Fibroblast of the aortic adventitia (primary cell): ENCODE data around the gene RAX. TPM values are rescaled to one million over a fixed set of nuclear protein-coding genes. Genes with fewer than 3 reads are reported as not detected.

ENCODE experiments used
- DNase-seq: peaks from one replicate; pipeline ENCODE4 v3.0.0-alpha.2; 2010; ENCODE audit warnings: low read depth
- H3K4me3 ChIP-seq: 2 replicates; pipeline ENCODE4 v1.5.1; 2011; ENCODE audit warnings: low read depth, mild to moderate bottlenecking, control low read depth, low read length, moderate library complexity
- total RNA-seq: library from RNA; depleted of rRNA; stranded (reverse); fragments of >200 nt; gene quantifications from 2 replicates; pipeline ENCODE4 v1.2.3, GENCODE V29; 2012; ENCODE audit warnings: low replicate concordance
- TF ChIP-seq, protein P1 (sequence below): IDR thresholded peaks from 2 replicates; pipeline ENCODE4 v1.5.1; 2011; ENCODE audit warnings: mild to moderate bottlenecking, low read length, control low read depth, inconsistent platforms; ENCODE audit not compliant: insufficient read depth

RAX gene
- not detected in 2 replicates for total RNA-seq

DNA sequence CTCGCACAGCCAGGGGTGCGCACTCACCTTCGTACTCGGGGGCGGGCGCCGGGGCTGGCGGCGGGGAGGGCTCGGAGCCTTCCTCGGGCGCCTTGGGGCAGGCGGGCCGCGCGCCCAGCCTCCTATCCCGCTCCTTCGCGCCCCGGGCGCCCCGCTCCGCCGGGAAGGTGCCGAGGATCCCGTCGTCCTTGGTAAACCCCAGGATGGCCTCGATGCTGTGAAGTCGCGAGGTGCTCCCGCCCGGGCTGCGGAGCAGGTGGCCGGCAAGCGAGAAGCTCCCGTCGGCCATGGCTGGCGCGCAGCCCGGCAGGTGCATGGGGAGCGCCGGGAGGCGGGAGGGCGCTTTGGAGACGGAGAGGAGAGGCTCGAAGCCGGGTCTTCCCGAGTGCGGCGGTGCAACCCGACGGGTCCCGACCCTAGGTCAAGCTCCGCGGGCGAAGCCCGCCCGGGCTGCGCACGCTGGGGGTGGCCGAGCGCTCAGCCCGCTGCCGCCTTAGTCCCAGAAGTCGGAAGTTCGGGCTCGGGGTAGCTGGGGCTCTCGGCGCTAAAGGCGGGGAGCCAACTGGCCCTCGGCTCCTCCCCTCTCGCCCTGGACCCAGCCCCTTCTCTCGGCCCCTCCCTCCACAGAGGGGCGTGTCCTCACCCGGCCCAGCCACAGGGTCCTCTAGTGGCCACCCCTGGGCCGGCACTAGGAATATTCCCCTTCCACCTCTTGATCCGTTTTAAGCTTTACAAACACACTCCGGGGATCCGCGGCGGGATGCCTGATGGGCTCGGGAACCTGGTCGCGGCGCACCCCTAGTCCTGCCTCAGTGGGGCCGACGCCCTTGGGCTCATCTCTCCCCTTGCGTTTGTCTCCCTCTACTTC lies at the start of gene RAX:
Gene RAX, minus strand, starts transcription at position 564 of the 868 bp plus-strand sequence. Its CDS starts 248 bp downstream, at position 316.
- TF ChIP-seq, protein P1, sequence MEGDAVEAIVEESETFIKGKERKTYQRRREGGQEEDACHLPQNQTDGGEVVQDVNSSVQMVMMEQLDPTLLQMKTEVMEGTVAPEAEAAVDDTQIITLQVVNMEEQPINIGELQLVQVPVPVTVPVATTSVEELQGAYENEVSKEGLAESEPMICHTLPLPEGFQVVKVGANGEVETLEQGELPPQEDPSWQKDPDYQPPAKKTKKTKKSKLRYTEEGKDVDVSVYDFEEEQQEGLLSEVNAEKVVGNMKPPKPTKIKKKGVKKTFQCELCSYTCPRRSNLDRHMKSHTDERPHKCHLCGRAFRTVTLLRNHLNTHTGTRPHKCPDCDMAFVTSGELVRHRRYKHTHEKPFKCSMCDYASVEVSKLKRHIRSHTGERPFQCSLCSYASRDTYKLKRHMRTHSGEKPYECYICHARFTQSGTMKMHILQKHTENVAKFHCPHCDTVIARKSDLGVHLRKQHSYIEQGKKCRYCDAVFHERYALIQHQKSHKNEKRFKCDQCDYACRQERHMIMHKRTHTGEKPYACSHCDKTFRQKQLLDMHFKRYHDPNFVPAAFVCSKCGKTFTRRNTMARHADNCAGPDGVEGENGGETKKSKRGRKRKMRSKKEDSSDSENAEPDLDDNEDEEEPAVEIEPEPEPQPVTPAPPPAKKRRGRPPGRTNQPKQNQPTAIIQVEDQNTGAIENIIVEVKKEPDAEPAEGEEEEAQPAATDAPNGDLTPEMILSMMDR = peak; percentile 5
- peak within 1 kb of the TSS; percentile 25 for H3K4me3 ChIP-seq
- no peak for DNase-seq

DNA sequence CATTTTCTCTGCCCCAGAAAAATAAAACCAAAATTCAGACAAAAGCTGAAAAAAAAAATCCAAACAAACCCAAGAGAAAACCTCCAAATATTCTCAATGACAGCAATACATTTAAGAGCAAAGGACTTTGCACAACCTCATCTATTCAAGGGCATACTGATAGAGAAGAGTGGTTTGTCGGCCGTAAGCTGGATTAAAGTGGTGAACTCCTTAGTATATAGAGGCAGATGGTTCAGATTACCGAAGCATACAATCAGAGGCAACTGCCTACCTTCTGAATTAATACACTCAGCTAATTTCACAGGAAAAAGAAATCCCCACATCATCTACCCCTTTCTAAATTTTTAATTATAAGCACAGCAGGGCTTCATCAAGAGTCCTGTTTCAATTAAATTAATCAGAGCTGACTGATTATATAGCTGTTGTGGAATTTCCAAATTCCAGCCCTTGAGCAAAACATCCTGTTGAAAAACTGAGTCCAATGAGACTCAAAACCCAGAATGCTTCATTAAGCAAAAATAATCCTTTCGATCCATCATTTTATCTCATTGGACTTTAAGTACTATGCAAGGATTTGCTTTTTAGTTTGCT lies 45.3 kb upstream of the RAX start, which contains the start of gene CPLX4:
Gene CPLX4, minus strand, starts transcription at position 190 of the 591 bp plus-strand sequence. Its CDS starts 187 bp downstream, at position 3.
- TF ChIP-seq, protein P1 = no peak
- H3K4me3 ChIP-seq = no peak within 1 kb of the TSS
- no peak for DNase-seq

DNA sequence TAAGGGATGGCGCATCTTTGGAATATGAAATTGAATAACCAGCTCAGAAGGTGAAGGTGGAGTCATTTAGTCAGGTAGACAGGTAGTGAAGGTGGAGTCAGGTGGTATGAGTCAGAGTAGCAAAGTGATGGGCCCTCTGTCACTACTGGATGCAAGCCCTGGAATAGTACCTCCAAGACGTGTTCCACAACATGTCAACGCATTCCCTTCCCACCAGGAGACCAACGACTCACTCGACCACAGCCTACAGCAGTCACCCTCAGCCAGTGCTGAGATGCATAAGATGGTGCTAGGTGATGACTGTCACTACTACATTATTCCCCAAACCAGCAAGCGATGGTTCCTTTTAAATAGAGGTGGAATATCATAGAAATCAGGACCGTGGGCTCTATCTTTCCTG lies 38.4 kb upstream of the RAX start:
- no peak for DNase-seq
- H3K4me3 ChIP-seq = no peak overlapping the region
- TF ChIP-seq, protein P1 = no peak

DNA sequence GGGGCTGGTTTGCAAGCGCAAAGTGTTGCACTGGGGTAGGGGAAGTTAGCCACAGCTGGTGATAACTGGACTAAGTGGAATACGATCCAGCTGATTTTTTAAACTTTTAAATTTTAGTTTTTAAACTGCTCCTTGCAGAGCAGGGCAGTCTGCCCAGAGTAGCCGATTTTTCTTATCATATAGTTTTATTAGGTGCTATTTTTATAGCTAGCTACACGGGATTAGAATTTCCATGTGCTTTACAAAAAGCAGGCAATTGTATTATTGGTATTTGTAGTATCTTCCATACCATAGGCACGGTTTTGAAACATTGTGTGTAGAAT lies 35.6 kb upstream of the RAX start:
- TF ChIP-seq, protein P1 = no peak
- peak overlapping the region; percentile 54 for H3K4me3 ChIP-seq

DNA sequence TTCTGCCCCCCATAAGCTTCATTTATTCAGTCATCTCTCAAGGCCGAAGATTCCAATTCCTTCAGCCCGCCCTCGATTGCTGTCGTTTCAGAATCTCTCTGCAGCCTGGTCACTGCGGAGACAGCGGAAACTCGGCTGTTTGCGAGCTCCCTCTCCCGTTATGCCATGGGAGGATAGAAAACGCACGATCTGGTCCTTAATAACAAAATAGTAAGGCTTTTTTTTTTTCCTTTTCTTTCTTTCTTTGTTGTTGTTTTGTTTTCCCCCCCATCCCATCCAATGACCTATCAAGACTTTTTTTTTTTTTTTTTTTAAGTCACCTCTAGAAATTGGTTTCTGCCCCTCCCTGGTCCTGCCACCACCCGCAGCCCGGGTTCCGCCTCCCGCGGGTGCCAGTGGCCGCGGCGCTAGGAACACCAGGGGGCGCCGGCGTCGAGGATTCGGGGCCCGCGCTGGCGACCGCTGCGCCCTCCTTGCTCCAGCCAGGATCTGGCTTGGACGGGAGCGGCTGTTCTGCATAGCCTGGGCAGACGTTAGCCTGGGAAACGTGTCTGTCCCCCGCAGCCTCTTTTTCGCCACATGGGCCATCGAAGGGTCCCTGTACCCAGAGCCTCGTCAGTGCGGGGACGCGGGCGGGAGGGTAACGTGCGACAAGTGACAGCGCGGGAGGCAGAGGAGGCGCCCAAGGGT lies 35.1 kb upstream of the RAX start:
- peak; percentile 55 for DNase-seq
- peak overlapping the region; percentile 54 for H3K4me3 ChIP-seq
- TF ChIP-seq, protein P1 = peak; percentile 72

More for the DNA sequence above, 35.6 kb upstream of the RAX start:
- peak; percentile 16 for DNase-seq

DNA sequence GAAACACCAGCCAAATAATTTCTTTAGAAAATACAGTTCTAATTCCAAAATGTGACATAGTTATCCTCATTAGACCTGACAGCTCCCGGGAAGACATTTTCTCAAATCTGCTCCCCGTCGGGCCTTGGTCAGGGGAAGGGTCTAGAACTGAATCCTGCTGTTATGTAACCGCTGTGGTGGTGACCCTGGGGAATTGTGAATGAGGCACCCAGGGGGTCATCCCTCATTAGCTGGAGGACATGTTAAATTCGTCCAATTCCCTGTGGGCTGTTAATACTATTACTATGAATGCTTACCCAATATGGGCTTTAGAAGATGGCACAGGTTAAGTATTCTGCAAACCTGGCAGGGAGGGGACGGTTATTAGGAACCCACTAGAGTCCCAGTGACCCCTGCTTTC lies 33.4 kb upstream of the RAX start:
- TF ChIP-seq, protein P1 = no peak
- H3K4me3 ChIP-seq = no peak overlapping the region

More for the DNA sequence above, 33.4 kb upstream of the RAX start:
- DNase-seq = no peak
